Nucleus accumbens (tissue), 56 donors: ENCODE data around the gene STK32C.
"Not testable (repeated sequence)": the region's sequence is repeated elsewhere in the genome, so short reads cannot be mapped to it uniquely, and the experiment has no call there.

Experiments
- DNase-seq, 56 donors: peaks; one replicate each; lab custom pipeline; 2025; lab: John Stamatoyannopoulos, UW

The STK32C gene

GRCh38 chr10:132163278-132163765 lies 144.4 kb downstream of the STK32C start:
- peak in 2 of 56 donors; percentile 37 to 51 for DNase-seq

- DNase-seq = no peak
Measured at GRCh38 chr10:132162590-132163277, 145.0 kb downstream of the STK32C start.

GRCh38 chr10:132162021-132162531 lies 145.7 kb downstream of the STK32C start:
- DNase-seq = peak in 1 of 56 donors; percentile 21

- DNase-seq = not testable (repeated sequence)
Measured at GRCh38 chr10:132160834-132161622, 146.7 kb downstream of the STK32C start.

- not testable (repeated sequence) for DNase-seq
Measured at GRCh38 chr10:132160231-132160630, 147.5 kb downstream of the STK32C start.

GRCh38 chr10:132159302-132160230 lies 148.2 kb downstream of the STK32C start:
- not testable (repeated sequence) for DNase-seq

GRCh38 chr10:132158823-132159222 lies 148.9 kb downstream of the STK32C start:
- DNase-seq = peak in 1 of 56 donors; percentile 49

- DNase-seq = no peak
Measured at GRCh38 chr10:132158122-132158741, 149.5 kb downstream of the STK32C start.
